GM19463 (cell line): ENCODE measurements around the gene KIF17.
"Not testable (repeated sequence)": the region's sequence is repeated elsewhere in the genome, so short reads cannot be mapped to it uniquely, and the experiment has no call there.

ENCODE experiments used
- ATAC-seq: cut with Tn5 transposase; IDR thresholded peaks from one replicate; pipeline ENCODE4 v1.9.1; 2021; ENCODE audit warnings: mild to moderate bottlenecking, moderate library complexity; ENCODE audit not compliant: unreplicated experiment

KIF17 gene

GRCh38 chr1:20693623-20694022 is 24.2 kb downstream of the KIF17 start:
- no peak for ATAC-seq

- no peak for ATAC-seq
Measured at GRCh38 chr1:20691872-20692271, 25.9 kb downstream of the KIF17 start.

GRCh38 chr1:20689645-20690056 is 28.2 kb downstream of the KIF17 start:
- ATAC-seq, result no peak

- ATAC-seq, result no peak
Measured at GRCh38 chr1:20686883-20687725, 30.7 kb downstream of the KIF17 start.

- no peak for ATAC-seq
Measured at GRCh38 chr1:20685741-20686140, 32.1 kb downstream of the KIF17 start.

GRCh38 chr1:20685099-20685662 is 32.6 kb downstream of the KIF17 start:
- no peak for ATAC-seq

- no peak for ATAC-seq
Measured at GRCh38 chr1:20684651-20685050, 33.2 kb downstream of the KIF17 start.

GRCh38 chr1:20684050-20684620 is 33.7 kb downstream of the KIF17 start:
- ATAC-seq, result no peak

- no peak for ATAC-seq
Measured at GRCh38 chr1:20683614-20684013, 34.2 kb downstream of the KIF17 start.

- no peak for ATAC-seq
Measured at GRCh38 chr1:20682571-20683236, 35.1 kb downstream of the KIF17 start.

GRCh38 chr1:20681999-20682398 is 35.8 kb downstream of the KIF17 start:
- no peak for ATAC-seq

GRCh38 chr1:20680269-20680668 is 37.5 kb downstream of the KIF17 start:
- no peak for ATAC-seq

GRCh38 chr1:20678599-20678998 is 39.2 kb downstream of the KIF17 start:
- no peak for ATAC-seq

GRCh38 chr1:20673626-20674025 is 44.2 kb downstream of the KIF17 start:
- ATAC-seq, result not testable (repeated sequence)

GRCh38 chr1:20672265-20672632 is 45.6 kb downstream of the KIF17 start:
- ATAC-seq, result no peak

GRCh38 chr1:20670936-20671335 is 46.9 kb downstream of the KIF17 start:
- ATAC-seq, result no peak

GRCh38 chr1:20668581-20668980 is 49.2 kb downstream of the KIF17 start:
- no peak for ATAC-seq

- no peak for ATAC-seq
Measured at GRCh38 chr1:20666804-20667203, 51.0 kb downstream of the KIF17 start.

GRCh38 chr1:20666146-20666545 is 51.7 kb downstream of the KIF17 start:
- ATAC-seq, result no peak

- no peak for ATAC-seq
Measured at GRCh38 chr1:20665726-20666125, 52.1 kb downstream of the KIF17 start.

GRCh38 chr1:20663969-20664715 is 53.7 kb downstream of the KIF17 start:
- no peak for ATAC-seq
